IgD-negative memory B cell (primary cell): ENCODE data around the gene ZSWIM8. TPM values are rescaled to one million over a fixed set of nuclear protein-coding genes. Genes with fewer than 3 reads are reported as not detected.
A peak's percentile ranks its signal among the peaks of the same experiment; 100 is the strongest.

Source experiments
- H3K27ac Mint-ChIP-seq, 3 donors: one replicate each; pipeline ENCODE4 v1.8.0; 2020 to 2022; ENCODE audit warnings: mild to moderate bottlenecking in 3 of 3, mixed read lengths in 3 of 3, moderate library complexity in 1 of 3
- H3K27me3 Mint-ChIP-seq: one replicate; pipeline ENCODE4 v1.8.0; 2021; ENCODE audit warnings: mixed read lengths
- H3K36me3 Mint-ChIP-seq: one replicate; pipeline ENCODE4 v1.8.0; 2020; ENCODE audit warnings: mild to moderate bottlenecking, mixed read lengths
- H3K4me1 Mint-ChIP-seq, 3 donors: one replicate each; pipeline ENCODE4 v1.8.0; 2020 to 2022; ENCODE audit warnings: mixed read lengths in 3 of 3, mild to moderate bottlenecking in 1 of 3
- H3K4me3 Mint-ChIP-seq, 4 donors: one replicate each; pipeline ENCODE4 v1.8.0; 2020 to 2022; ENCODE audit warnings: mild to moderate bottlenecking in 4 of 4, mixed read lengths in 4 of 4, moderate library complexity in 3 of 4
- H3K9me3 Mint-ChIP-seq, 3 donors: one replicate each; pipeline ENCODE4 v1.8.0; 2020 to 2021; ENCODE audit warnings: mixed read lengths in 3 of 3, mild to moderate bottlenecking in 1 of 3
- polyA plus RNA-seq: library from polyadenylated mRNA; unstranded; fragments of 300-500 nt; fragmentation: Illumina TruSeq; gene quantifications from one replicate; pipeline ENCODE4 v1.2.3, GENCODE V29; 2021

The ZSWIM8 gene
- polyA plus RNA-seq, 1 donor from 2014 or later = 15.2 TPM

- Mint-ChIP-seq H3K27me3 (no peaks in the 10 kb centered on the region), H3K4me3 (peak overlapping the region; percentile 76 to 95 (median 90)), H3K27ac (peak overlapping the region; percentile 81 to 95 (median 87)), H3K4me1 (peaks cover 18 to 27% (median 18%) of the 10 kb centered on the region in 3 donors), H3K36me3 (peaks cover 2% of the 10 kb centered on the region), H3K9me3 (no peaks in the 10 kb centered on the region)
Observed at GRCh38 chr10:73810358-73810734, 24.9 kb downstream of the ZSWIM8 start.

- no peaks in the 10 kb centered on the region for H3K27me3 Mint-ChIP-seq
- peaks cover 16 to 27% (median 18%) of the 10 kb centered on the region in 3 donors for H3K4me1 Mint-ChIP-seq
- peak overlapping the region; percentile 30 to 95 (median 87) for H3K27ac Mint-ChIP-seq
- H3K36me3 Mint-ChIP-seq = peaks cover 1% of the 10 kb centered on the region
- peak overlapping the region; percentile 76 to 95 (median 90) for H3K4me3 Mint-ChIP-seq
- H3K9me3 Mint-ChIP-seq = no peaks in the 10 kb centered on the region
Observed at GRCh38 chr10:73810735-73811465, 25.5 kb downstream of the ZSWIM8 start.

- Mint-ChIP-seq H3K9me3 (no peaks in the 10 kb centered on the region), H3K4me1 (peaks cover 9 to 18% (median 13%) of the 10 kb centered on the region in 3 donors), H3K4me3 (peak overlapping the region in 3 of 4 donors; percentile 67 to 85 (median 72)), H3K36me3 (peaks cover 2% of the 10 kb centered on the region), H3K27me3 (no peaks in the 10 kb centered on the region), H3K27ac (peak overlapping the region; percentile 35 to 93 (median 83))
Observed at GRCh38 chr10:73812657-73813056, 27.3 kb downstream of the ZSWIM8 start.

GRCh38 chr10:73813333-73813732 lies 27.9 kb downstream of the ZSWIM8 start:
- Mint-ChIP-seq H3K27me3 (no peaks in the 10 kb centered on the region), H3K4me3 (peak overlapping the region in 2 of 4 donors; percentile 12 to 85), H3K4me1 (peaks cover 9 to 18% (median 12%) of the 10 kb centered on the region in 3 donors), H3K36me3 (peaks cover 2% of the 10 kb centered on the region), H3K9me3 (no peaks in the 10 kb centered on the region), H3K27ac (peak overlapping the region in 2 of 3 donors; percentile 64 to 93)

GRCh38 chr10:73814276-73814895 lies 29.0 kb downstream of the ZSWIM8 start:
- Mint-ChIP-seq H3K9me3 (no peaks in the 10 kb centered on the region), H3K27ac (peak overlapping the region in 1 of 3 donors; percentile 32), H3K4me3 (peak overlapping the region in 1 of 4 donors; percentile 17), H3K36me3 (peaks cover 2% of the 10 kb centered on the region), H3K4me1 (peaks cover 1 to 10% (median 5%) of the 10 kb centered on the region in 3 donors), H3K27me3 (no peaks in the 10 kb centered on the region)

- no peaks in the 10 kb centered on the region for H3K9me3 Mint-ChIP-seq
- H3K36me3 Mint-ChIP-seq = peaks cover 2% of the 10 kb centered on the region
- peak overlapping the region in 2 of 3 donors; percentile 5 to 32 for H3K27ac Mint-ChIP-seq
- peak overlapping the region in 1 of 4 donors; percentile 12 for H3K4me3 Mint-ChIP-seq
- peaks cover 0 to 4% (median 3%) of the 10 kb centered on the region in 3 donors for H3K4me1 Mint-ChIP-seq
- H3K27me3 Mint-ChIP-seq = no peaks in the 10 kb centered on the region
Observed at GRCh38 chr10:73814896-73815718, 29.7 kb downstream of the ZSWIM8 start.

- H3K36me3 Mint-ChIP-seq = peaks cover 2% of the 10 kb centered on the region
- H3K9me3 Mint-ChIP-seq = no peaks in the 10 kb centered on the region
- no peaks in the 10 kb centered on the region for H3K27me3 Mint-ChIP-seq
- H3K4me1 Mint-ChIP-seq = no peaks in the 10 kb centered on the region
- no peak overlapping the region for H3K4me3 Mint-ChIP-seq
- H3K27ac Mint-ChIP-seq = peak overlapping the region in 1 of 3 donors; percentile 5
Observed at GRCh38 chr10:73815719-73816030, 30.3 kb downstream of the ZSWIM8 start.

- Mint-ChIP-seq H3K4me1 (no peaks in the 10 kb centered on the region), H3K9me3 (no peaks in the 10 kb centered on the region), H3K36me3 (peaks cover 2% of the 10 kb centered on the region), H3K4me3 (peak overlapping the region in 2 of 4 donors; percentile 23 to 71), H3K27ac (peak overlapping the region in 2 of 3 donors; percentile 46 to 60), H3K27me3 (no peaks in the 10 kb centered on the region)
Observed at GRCh38 chr10:73816917-73817729, 31.7 kb downstream of the ZSWIM8 start.

- peak overlapping the region in 1 of 3 donors; percentile 60 for H3K27ac Mint-ChIP-seq
Observed at GRCh38 chr10:73817826-73818225, 32.4 kb downstream of the ZSWIM8 start.

GRCh38 chr10:73818402-73818801 lies 33.0 kb downstream of the ZSWIM8 start:
- Mint-ChIP-seq H3K27me3 (no peaks in the 10 kb centered on the region), H3K4me1 (no peaks in the 10 kb centered on the region), H3K9me3 (no peaks in the 10 kb centered on the region), H3K27ac (no peak overlapping the region), H3K4me3 (no peak overlapping the region), H3K36me3 (peaks cover 2% of the 10 kb centered on the region)

More at GRCh38 chr10:73817826-73818225, 32.4 kb downstream of the ZSWIM8 start:
- Mint-ChIP-seq H3K4me3 (no peak overlapping the region), H3K4me1 (no peaks in the 10 kb centered on the region), H3K36me3 (peaks cover 2% of the 10 kb centered on the region), H3K9me3 (no peaks in the 10 kb centered on the region), H3K27me3 (no peaks in the 10 kb centered on the region)

- Mint-ChIP-seq H3K27me3 (no peaks in the 10 kb centered on the region), H3K4me1 (no peaks in the 10 kb centered on the region), H3K9me3 (no peaks in the 10 kb centered on the region), H3K36me3 (peaks cover 2% of the 10 kb centered on the region), H3K4me3 (no peak overlapping the region), H3K27ac (no peak overlapping the region)
Observed at GRCh38 chr10:73819081-73819480, 33.7 kb downstream of the ZSWIM8 start.

- H3K27me3 Mint-ChIP-seq = no peaks in the 10 kb centered on the region
- peaks cover 2% of the 10 kb centered on the region for H3K36me3 Mint-ChIP-seq
- no peaks in the 10 kb centered on the region for H3K4me1 Mint-ChIP-seq
- no peaks in the 10 kb centered on the region for H3K9me3 Mint-ChIP-seq
- H3K4me3 Mint-ChIP-seq = no peak overlapping the region
- H3K27ac Mint-ChIP-seq = peak overlapping the region in 1 of 3 donors; percentile 73
Observed at GRCh38 chr10:73819513-73820093, 34.2 kb downstream of the ZSWIM8 start.

GRCh38 chr10:73823391-73823790 lies 38.0 kb downstream of the ZSWIM8 start:
- H3K27ac Mint-ChIP-seq = no peak overlapping the region
- no peaks in the 10 kb centered on the region for H3K9me3 Mint-ChIP-seq
- no peaks in the 10 kb centered on the region for H3K27me3 Mint-ChIP-seq
- H3K4me3 Mint-ChIP-seq = no peak overlapping the region
- H3K36me3 Mint-ChIP-seq = peaks cover 3% of the 10 kb centered on the region
- no peaks in the 10 kb centered on the region for H3K4me1 Mint-ChIP-seq

GRCh38 chr10:73824146-73824725 lies 38.8 kb downstream of the ZSWIM8 start:
- H3K27me3 Mint-ChIP-seq = no peaks in the 10 kb centered on the region
- H3K4me3 Mint-ChIP-seq = no peak overlapping the region
- no peaks in the 10 kb centered on the region for H3K4me1 Mint-ChIP-seq
- H3K36me3 Mint-ChIP-seq = peaks cover 3% of the 10 kb centered on the region
- H3K9me3 Mint-ChIP-seq = no peaks in the 10 kb centered on the region
- H3K27ac Mint-ChIP-seq = no peak overlapping the region
